Left colon (tissue), 2 donors: ENCODE results near the gene LSM7. TPM values are rescaled to one million over a fixed set of nuclear protein-coding genes. Genes with fewer than 3 reads are reported as not detected.

Experiments used
- ATAC-seq: fragments of 200-7000 bp; cut with Tn5 transposase; one replicate; pipeline ENCODE4 v1.9.1; 2020; ENCODE audit warnings: mild to moderate bottlenecking, moderate library complexity
- DNase-seq, 2 donors: peaks; one replicate each; pipeline ENCODE4 v3.0.0-alpha.2; 2020
- intact Hi-C, 2 donors: fragments of 100-400 bp; cut with DNase I in 1 of 2; cut with micrococcal nuclease in 1 of 2; formaldehyde crosslinking; loops; one replicate each; pipeline versions ENCODE4 v1.11.2 to v1.14.0; 2022; cut with DNase I, micrococcal nuclease
- long read RNA-seq: library from polyadenylated mRNA; unstranded; transcript quantifications from one replicate; pipeline ENCODE4 v2.0.0, GENCODE V29; 2021
- total RNA-seq, 2 donors: library from RNA; stranded (reverse); fragmentation: NEBNext Ultra II Directional; extraction: Animal tissue kit (Norgen Biotek cat#: 25700); gene quantifications; one replicate each; pipeline ENCODE4 v1.2.1, GENCODE V29; 2021
- donor health status: DM: no; HTN: no; CAD: no.
- donor health status: DM: yes; HTN: yes; CAD: no.

LSM7 gene
- 100 to 1,000 TPM in 1 of 2 donors, 10 to 100 TPM in 1; 67.1 to 101 TPM for total RNA-seq
- long read RNA-seq, transcript LSM7-201 (4 exons, 529 nt), result major isoform, 21 of 31 reads
- long read RNA-seq, partial matches to known transcripts, result 3 of 31 reads
- long read RNA-seq, other reads (novel, unspliced or antisense), result 2 of 31 reads

GRCh38 chr19:2328401-2329148 lies at the start of gene LSM7, which contains the start of gene SPPL2B:
Gene LSM7, minus strand, starts transcription at chr19:2328586. Its CDS starts 20 bp downstream, at chr19:2328566.
Gene SPPL2B, plus strand, starts transcription at chr19:2328684. Its CDS starts 26 bp downstream, at chr19:2328710.
- DNase-seq (peak; percentile 85 to 91), ATAC-seq (peak; percentile 57)
- intact Hi-C loops, result loop anchor here in 1 of 2 donors (10.0 kb wide), 1 partner anchor 84 kb away; the partner anchor contains the start of gene AMH

- no peak for ATAC-seq
- no peak for DNase-seq
- intact Hi-C loops, result no loop called here
These were observed 48.6 kb upstream of the LSM7 start for GRCh38 chr19:2376784-2377519.

GRCh38 chr19:2375353-2376121 lies 47.2 kb upstream of the LSM7 start:
- ATAC-seq, result no peak
- no peak for DNase-seq
- intact Hi-C loops, result no loop called here

- DNase-seq (no peak), ATAC-seq (no peak)
- intact Hi-C loops, result no loop called here
These were observed 46.4 kb upstream of the LSM7 start for GRCh38 chr19:2374808-2375207.

GRCh38 chr19:2372076-2372612 lies 43.8 kb upstream of the LSM7 start:
- intact Hi-C loops, result no loop called here
- DNase-seq, result no peak
- ATAC-seq, result no peak

- intact Hi-C loops, result no loop called here
- no peak for ATAC-seq
- no peak for DNase-seq
These were observed 43.3 kb upstream of the LSM7 start for GRCh38 chr19:2371656-2372055.

- DNase-seq, result no peak
- ATAC-seq, result no peak
- intact Hi-C loops, result no loop called here
These were observed 37.0 kb upstream of the LSM7 start for GRCh38 chr19:2365201-2365970.

GRCh38 chr19:2363419-2363818 lies 35.0 kb upstream of the LSM7 start:
- no peak for ATAC-seq
- no peak for DNase-seq
- intact Hi-C loops, result no loop called here

GRCh38 chr19:2362970-2363300 lies 34.5 kb upstream of the LSM7 start:
- intact Hi-C loops, result no loop called here
- ATAC-seq, result no peak
- no peak for DNase-seq

GRCh38 chr19:2362046-2362969 lies 33.9 kb upstream of the LSM7 start:
- intact Hi-C loops, result no loop called here
- no peak for DNase-seq
- ATAC-seq, result no peak

- intact Hi-C loops, result no loop called here
- no peak for ATAC-seq
These were observed 33.1 kb upstream of the LSM7 start for GRCh38 chr19:2361246-2362045.

GRCh38 chr19:2360833-2361232 lies 32.4 kb upstream of the LSM7 start:
- peak; percentile 11 for ATAC-seq
- intact Hi-C loops, result no loop called here
- no peak for DNase-seq

More at GRCh38 chr19:2361246-2362045, 33.1 kb upstream of the LSM7 start:
- DNase-seq, result no peak

GRCh38 chr19:2359992-2360685 lies 31.8 kb upstream of the LSM7 start, which contains the start of gene TMPRSS9:
Gene TMPRSS9, plus strand, starts transcription at chr19:2360265. Its CDS starts 29,521 bp downstream, at chr19:2389786.
- intact Hi-C loops, result no loop called here
- ATAC-seq (peak; percentile 8), DNase-seq (no peak)

GRCh38 chr19:2358548-2359173 lies 30.3 kb upstream of the LSM7 start:
- ATAC-seq, result peak; percentile 53
- intact Hi-C loops, result no loop called here
- no peak for DNase-seq
